Activated CD8-positive, alpha-beta memory T cell treated with anti-CD3 and anti-CD28 coated beads, Interleukin-2, amount 50 U/mL, for 1 hour (primary cell): ENCODE results near the gene TNIP3.

Experiments
- DNase-seq: peaks from one replicate; pipeline ENCODE4 v3.0.0-alpha.2; 2020; ENCODE audit errors: extremely low read depth

The TNIP3 gene

GRCh38 chr4:121088867-121089266 lies 75.3 kb downstream of the TNIP3 start:
- DNase-seq = no peak
